Body of pancreas (tissue), 4 donors: Measurements from ENCODE around the gene ABCC5. TPM values are rescaled to one million over a fixed set of nuclear protein-coding genes. Genes with fewer than 3 reads are reported as not detected.
"Not testable (repeated sequence)": the region's sequence is repeated elsewhere in the genome, so short reads cannot be mapped to it uniquely, and the experiment has no call there.

ENCODE experiments used
- ATAC-seq: fragments of 150-250 bp; one replicate; pipeline ENCODE4 v1.9.1; 2016
- DNase-seq, 4 donors: peaks; one replicate each; pipeline ENCODE4 v3.0.0-alpha.2; 2019
- H3K27ac ChIP-seq, 4 donors: fragments of 200-600 bp; sonication (generic); 1 replicate in 3 of 4; 2 replicates in 1 of 4; pipeline versions ENCODE4 v1.5.1 to v1.6.1; 2016 to 2019; ENCODE audit warnings: mild to moderate bottlenecking in 1 of 4, mixed read lengths in 1 of 4, moderate library complexity in 1 of 4
- H3K27me3 ChIP-seq, 2 donors: fragments of 200-600 bp; sonication (generic); one replicate each; pipeline ENCODE4 v1.6.0; 2016; ENCODE audit warnings: mild to moderate bottlenecking in 1 of 2
- H3K36me3 ChIP-seq, 2 donors: fragments of 200-600 bp; sonication (generic); replicated peaks in 1 of 2; 2 replicates each; pipeline ENCODE4 v1.5.1; 2016; ENCODE audit warnings: low read depth in 2 of 2; ENCODE audit not compliant: insufficient read depth in 1 of 2
- H3K4me1 ChIP-seq: fragments of 200-600 bp; sonication (generic); one replicate; pipeline ENCODE4 v1.6.0; 2016
- H3K4me3 ChIP-seq, 2 donors: fragments of 200-600 bp; sonication (generic); 1 replicate in 1 of 2; 2 replicates in 1 of 2; pipeline ENCODE4 v1.5.1; 2016 to 2019
- H3K9me3 ChIP-seq, 3 donors: fragments of 200-600 bp; sonication (generic); 1 replicate in 2 of 3; 2 replicates in 1 of 3; pipeline ENCODE4 v1.5.1; 2016
- CTCF ChIP-seq, 7 experiments: fragments of 450-650 bp in 4 of 7; fragments of 200-600 bp in 3 of 7; sonication (generic) in 3 of 7; IDR thresholded peaks; one replicate each; pipeline ENCODE4 v1.5.1; 2016 to 2019; ENCODE audit warnings: antibody characterized with exemption in 7 of 7
- POLR2A ChIP-seq, 3 donors: fragments of 450-650 bp; IDR thresholded peaks; one replicate each; pipeline ENCODE4 v1.6.1; 2016; ENCODE audit warnings: antibody characterized with exemption in 3 of 3, mild to moderate bottlenecking in 2 of 3
- WGBS, 2 donors: methylation state at CpG; one replicate each; pipeline ENCODE4 v1.1.5; 2017; 5-methylcytosine and 5-hydroxymethylcytosine counted together
- intact Hi-C: fragments of 100-400 bp; cut with DNase I; formaldehyde crosslinking; loops from one replicate; pipeline ENCODE4 v1.15.1; 2023
- total RNA-seq, 2 donors: library from RNA; depleted of rRNA; stranded (reverse); fragments of >200 nt; gene quantifications; one replicate each; pipeline ENCODE4 v1.1.0, GENCODE V29; 2016

Gene ABCC5
- total RNA-seq, 2 donors from 2014 or later, result 17.1 to 20.1 TPM

- H3K9me3 ChIP-seq, result no peaks in the 10 kb centered on the region
- H3K27me3 ChIP-seq, result no peaks in the 10 kb centered on the region
- H3K36me3 ChIP-seq, result no peaks in the 10 kb centered on the region
- H3K4me3 ChIP-seq, result no peak overlapping the region
- no peak for DNase-seq
- no peak for ATAC-seq
- H3K27ac ChIP-seq, result no peak overlapping the region
- WGBS, 2 donors, result 85 to 93% methylated on average over 9 of the region's 9 CpGs
- H3K4me1 ChIP-seq, result peaks cover 18% of the 10 kb centered on the region
- TF ChIP-seq POLR2A (IDR thresholded peaks at IDR 0.05), result no peak
- TF ChIP-seq CTCF (IDR thresholded peaks at IDR 0.05), result no peak
- intact Hi-C loops, result no loop called here
Observed at GRCh38 chr3:183880121-183880520, 137.6 kb downstream of the ABCC5 start.

- Histone ChIP-seq H3K4me1 (peaks cover 21% of the 10 kb centered on the region), H3K27ac (no peak overlapping the region), H3K36me3 (no peaks in the 10 kb centered on the region), H3K27me3 (no peaks in the 10 kb centered on the region), H3K9me3 (no peaks in the 10 kb centered on the region), H3K4me3 (no peak overlapping the region)
- intact Hi-C loops, result no loop called here
- no peak for TF ChIP-seq CTCF (IDR thresholded peaks at IDR 0.05)
- no peak for TF ChIP-seq POLR2A (IDR thresholded peaks at IDR 0.05)
- ATAC-seq, result no peak
- 91 to 96% methylated on average over 2 of the region's 2 CpGs for WGBS, 2 donors
- DNase-seq, result no peak
Observed at GRCh38 chr3:183879243-183879642, 138.4 kb downstream of the ABCC5 start.

GRCh38 chr3:183878071-183878470 is 139.6 kb downstream of the ABCC5 start:
- Histone ChIP-seq H3K27me3 (no peaks in the 10 kb centered on the region), H3K9me3 (no peaks in the 10 kb centered on the region), H3K4me1 (peaks cover 20% of the 10 kb centered on the region), H3K27ac (no peak overlapping the region), H3K36me3 (no peaks in the 10 kb centered on the region), H3K4me3 (no peak overlapping the region)
- TF ChIP-seq CTCF (IDR thresholded peaks at IDR 0.05) (no peak), POLR2A (IDR thresholded peaks at IDR 0.05) (no peak)
- 78 to 89% methylated on average over 7 to 8 of the region's 8 CpGs for WGBS, 2 donors
- intact Hi-C loops, result no loop called here
- DNase-seq, result peak in 1 of 4 donors; percentile 62
- no peak for ATAC-seq

GRCh38 chr3:183877227-183877626 is 140.5 kb downstream of the ABCC5 start:
- H3K9me3 ChIP-seq, H3K27me3 ChIP-seq, H3K4me3 ChIP-seq, ATAC-seq, H3K36me3 ChIP-seq, intact Hi-C loops, DNase-seq: not testable (repeated sequence)
- WGBS, 2 donors, result 67 to 77% methylated on average over 5 of the region's 5 CpGs
- Histone ChIP-seq H3K27ac (peak overlapping the region in 1 of 4 donors; percentile 24), H3K4me1 (peaks cover 12% of the 10 kb centered on the region)

- Histone ChIP-seq H3K27me3 (no peaks in the 10 kb centered on the region), H3K9me3 (no peaks in the 10 kb centered on the region), H3K36me3 (no peaks in the 10 kb centered on the region), H3K4me3 (no peak overlapping the region), H3K4me1 (peaks cover 12% of the 10 kb centered on the region), H3K27ac (no peak overlapping the region)
- DNase-seq (no peak), ATAC-seq (no peak)
- intact Hi-C loops, result no loop called here
- TF ChIP-seq POLR2A (IDR thresholded peaks at IDR 0.05) (no peak), CTCF (IDR thresholded peaks at IDR 0.05) (no peak)
Observed at GRCh38 chr3:183875411-183875810, 142.3 kb downstream of the ABCC5 start.
